Measurements from ENCODE around the gene TIMP4. TPM values are rescaled to one million over a fixed set of nuclear protein-coding genes. Genes with fewer than 3 reads are reported as not detected.
A peak's percentile ranks its signal among the peaks of the same experiment; 100 is the strongest.

The TIMP4 gene
- 0.10 TPM for total RNA-seq (2013)
- polyA plus RNA-seq (under 1 TPM in 1 of 3 donors, not detected in 2; 0.04 TPM), polyA minus RNA-seq (not detected in 2 replicates), total RNA-seq (0.12 to 0.66 (median 0.25) reads per million in 11 experiments)

DNA sequence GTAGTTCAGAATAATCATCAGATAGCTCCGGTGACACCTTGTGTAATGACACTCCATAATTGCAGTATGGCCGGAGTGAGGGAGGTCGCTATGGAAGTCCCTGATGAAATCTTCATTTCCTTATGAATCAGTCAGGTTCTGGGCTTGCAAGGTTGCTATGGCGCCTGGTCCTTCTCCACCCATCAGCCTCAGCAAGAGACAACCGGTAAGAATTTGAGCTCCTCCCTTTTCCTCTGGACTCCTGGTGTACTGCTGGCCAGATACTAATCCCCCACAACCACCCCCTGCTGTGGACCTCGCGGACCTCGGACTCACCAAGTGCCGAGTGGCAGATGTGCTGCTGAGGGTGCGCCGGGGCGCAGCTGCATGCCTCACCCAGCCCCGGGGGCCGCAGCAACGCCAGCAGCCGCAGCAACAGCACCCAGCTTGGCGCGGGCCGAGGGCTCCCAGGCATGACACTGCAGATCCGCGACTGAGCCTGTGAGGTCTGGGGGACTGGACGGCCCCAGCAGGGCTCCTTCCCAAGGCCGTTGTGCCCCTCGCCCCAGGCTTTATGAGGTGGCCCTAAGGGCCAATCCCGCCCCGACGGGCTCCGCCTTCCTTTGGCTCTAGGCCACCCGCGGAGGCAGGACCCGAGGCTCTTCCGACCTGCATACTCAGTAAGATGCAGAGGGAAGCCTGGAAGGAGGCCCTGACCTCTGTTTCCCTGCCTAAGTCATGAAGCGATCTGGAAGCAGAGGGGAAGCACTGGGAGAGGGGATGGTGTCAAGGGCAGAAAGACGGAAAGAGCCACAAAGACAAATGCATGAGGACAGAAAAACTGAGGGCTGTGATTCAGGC is at the start of gene TIMP4:
TSS of gene TIMP4 (minus strand) at position 526 of the 840 bp plus-strand sequence. CDS start at position 454, 72 bp downstream.
- intact Hi-C loops (cut with micrococcal nuclease): no loop called here
- peaks cover 11 to 24% (median 17%) of the 10 kb centered on the region in 3 donors for H3K27me3 Mint-ChIP-seq (ENCODE audit: low read depth in 3 of 3)
- TF ChIP-seq, protein P1, sequence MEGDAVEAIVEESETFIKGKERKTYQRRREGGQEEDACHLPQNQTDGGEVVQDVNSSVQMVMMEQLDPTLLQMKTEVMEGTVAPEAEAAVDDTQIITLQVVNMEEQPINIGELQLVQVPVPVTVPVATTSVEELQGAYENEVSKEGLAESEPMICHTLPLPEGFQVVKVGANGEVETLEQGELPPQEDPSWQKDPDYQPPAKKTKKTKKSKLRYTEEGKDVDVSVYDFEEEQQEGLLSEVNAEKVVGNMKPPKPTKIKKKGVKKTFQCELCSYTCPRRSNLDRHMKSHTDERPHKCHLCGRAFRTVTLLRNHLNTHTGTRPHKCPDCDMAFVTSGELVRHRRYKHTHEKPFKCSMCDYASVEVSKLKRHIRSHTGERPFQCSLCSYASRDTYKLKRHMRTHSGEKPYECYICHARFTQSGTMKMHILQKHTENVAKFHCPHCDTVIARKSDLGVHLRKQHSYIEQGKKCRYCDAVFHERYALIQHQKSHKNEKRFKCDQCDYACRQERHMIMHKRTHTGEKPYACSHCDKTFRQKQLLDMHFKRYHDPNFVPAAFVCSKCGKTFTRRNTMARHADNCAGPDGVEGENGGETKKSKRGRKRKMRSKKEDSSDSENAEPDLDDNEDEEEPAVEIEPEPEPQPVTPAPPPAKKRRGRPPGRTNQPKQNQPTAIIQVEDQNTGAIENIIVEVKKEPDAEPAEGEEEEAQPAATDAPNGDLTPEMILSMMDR (IDR thresholded peaks at IDR 0.05): no peak
- peak within 1 kb of the TSS in 6 of 7 donors; percentile 4 to 75 (median 32) for H3K27ac Mint-ChIP-seq
- H3K36me3 Mint-ChIP-seq: no peaks in the 10 kb centered on the region
- Histone ChIP-seq H3K9ac (ENCODE audit: insufficient read depth, low read length, poor library complexity, severe bottlenecking) (peak within 1 kb of the TSS; percentile 36), H3K4me1 (ENCODE audit: control insufficient read depth in 1 of 2, insufficient read depth in 2 of 2, low read length in 2 of 2) (peaks cover 11 to 14% of the 10 kb centered on the region in 2 donors), H3K79me2 (ENCODE audit: insufficient read depth, low read length) (no peaks in the 10 kb centered on the region), H2AFZ (ENCODE audit: insufficient read depth, low read depth, low read length, poor library complexity, severe bottlenecking) (peak within 1 kb of the TSS; percentile 76), H3K36me3 (replicated peaks in 1 of 2; ENCODE audit: control insufficient read depth in 1 of 2, insufficient read depth in 2 of 2, low read length in 2 of 2) (no peaks in the 10 kb centered on the region), H3K4me3 (replicated peaks in 1 of 3; ENCODE audit: low read depth in 2 of 3, low read length in 3 of 3) (peak within 1 kb of the TSS; percentile 9 to 60 (median 20)), H3K27me3 (ENCODE audit: control insufficient read depth in 2 of 2, insufficient read depth in 2 of 2, low read length in 2 of 2) (peaks cover 0 to 9% of the 10 kb centered on the region in 2 donors), H3K4me2 (replicated peaks; ENCODE audit: extremely low read depth, low read length, poor library complexity, severe bottlenecking) (peak within 1 kb of the TSS; percentile 75), H3K27ac (ENCODE audit: low read depth in 1 of 2, low read length in 2 of 2) (no peak within 1 kb of the TSS), H4K20me1 (ENCODE audit: insufficient read depth, low read length) (no peaks in the 10 kb centered on the region), H3K9me3 (replicated peaks in 1 of 2; ENCODE audit: control insufficient read depth in 1 of 2, insufficient read depth in 1 of 2, low read length in 2 of 2) (no peaks in the 10 kb centered on the region)
- DNase-seq: peak; percentile 59 to 80 (median 72)
- WGBS (ENCODE audit: insufficient coverage): 7% methylated on average over 32 of the region's 34 CpGs
- H3K4me3 Mint-ChIP-seq: peak within 1 kb of the TSS; percentile 71 to 93
- peaks cover 15% of the 10 kb centered on the region for H3K4me1 Mint-ChIP-seq
- no peaks in the 10 kb centered on the region for H3K9me3 Mint-ChIP-seq

DNA sequence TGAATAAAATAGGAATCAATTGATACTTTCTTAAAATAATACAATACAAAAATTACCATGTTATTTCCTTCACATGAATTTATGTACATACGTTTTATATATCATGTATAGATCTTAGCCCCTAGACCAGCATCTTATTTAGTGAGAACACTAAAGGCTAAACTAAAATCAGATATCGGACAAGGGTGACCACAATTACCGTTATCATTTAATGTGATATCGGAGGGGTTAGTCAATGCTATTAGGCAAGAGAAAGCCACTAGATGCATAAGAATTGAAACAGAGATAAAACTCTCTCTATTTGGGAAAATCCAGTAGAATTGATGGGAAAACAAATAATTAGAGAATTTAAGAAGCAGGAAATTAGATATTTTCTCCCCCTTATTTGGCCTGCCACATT is 46.5 kb upstream of the TIMP4 start:
- no peak overlapping the region for H3K27ac Mint-ChIP-seq
- Histone ChIP-seq H3K4me3 (replicated peaks in 1 of 3; ENCODE audit: low read depth in 2 of 3, low read length in 3 of 3) (no peak overlapping the region), H3K27me3 (ENCODE audit: control insufficient read depth in 2 of 2, insufficient read depth in 2 of 2, low read length in 2 of 2) (no peaks in the 10 kb centered on the region), H3K79me2 (ENCODE audit: insufficient read depth, low read length) (no peaks in the 10 kb centered on the region), H3K9me3 (replicated peaks in 1 of 2; ENCODE audit: control insufficient read depth in 1 of 2, insufficient read depth in 1 of 2, low read length in 2 of 2) (no peaks in the 10 kb centered on the region), H3K4me2 (replicated peaks; ENCODE audit: extremely low read depth, low read length, poor library complexity, severe bottlenecking) (no peak overlapping the region), H2AFZ (ENCODE audit: insufficient read depth, low read depth, low read length, poor library complexity, severe bottlenecking) (no peak overlapping the region), H3K36me3 (replicated peaks in 1 of 2; ENCODE audit: control insufficient read depth in 1 of 2, insufficient read depth in 2 of 2, low read length in 2 of 2) (no peaks in the 10 kb centered on the region), H3K4me1 (ENCODE audit: control insufficient read depth in 1 of 2, insufficient read depth in 2 of 2, low read length in 2 of 2) (peaks cover 7 to 11% of the 10 kb centered on the region in 2 donors), H3K27ac (ENCODE audit: low read depth in 1 of 2, low read length in 2 of 2) (no peak overlapping the region), H4K20me1 (ENCODE audit: insufficient read depth, low read length) (no peaks in the 10 kb centered on the region), H3K9ac (ENCODE audit: insufficient read depth, low read length, poor library complexity, severe bottlenecking) (no peak overlapping the region)
- H3K36me3 Mint-ChIP-seq: peaks cover 0 to 1% of the 10 kb centered on the region in 2 donors
- intact Hi-C loops (cut with micrococcal nuclease): no loop called here
- H3K4me3 Mint-ChIP-seq: no peak overlapping the region
- no CpG with 5 or more reads among the region's 4 CpGs for WGBS (ENCODE audit: insufficient coverage)
- peaks cover 11% of the 10 kb centered on the region for H3K4me1 Mint-ChIP-seq
- peaks cover 0 to 3% (median 0%) of the 10 kb centered on the region in 7 donors for H3K9me3 Mint-ChIP-seq
- no peaks in the 10 kb centered on the region for H3K27me3 Mint-ChIP-seq (ENCODE audit: low read depth in 3 of 3)
- TF ChIP-seq, protein P1 (IDR thresholded peaks at IDR 0.05): no peak
- no peak for DNase-seq
